ENCODE measurements around the gene CAV1.
"Not testable (repeated sequence)": the region's sequence is repeated elsewhere in the genome, so short reads cannot be mapped to it uniquely, and the experiment has no call there.

The CAV1 gene

DNA sequence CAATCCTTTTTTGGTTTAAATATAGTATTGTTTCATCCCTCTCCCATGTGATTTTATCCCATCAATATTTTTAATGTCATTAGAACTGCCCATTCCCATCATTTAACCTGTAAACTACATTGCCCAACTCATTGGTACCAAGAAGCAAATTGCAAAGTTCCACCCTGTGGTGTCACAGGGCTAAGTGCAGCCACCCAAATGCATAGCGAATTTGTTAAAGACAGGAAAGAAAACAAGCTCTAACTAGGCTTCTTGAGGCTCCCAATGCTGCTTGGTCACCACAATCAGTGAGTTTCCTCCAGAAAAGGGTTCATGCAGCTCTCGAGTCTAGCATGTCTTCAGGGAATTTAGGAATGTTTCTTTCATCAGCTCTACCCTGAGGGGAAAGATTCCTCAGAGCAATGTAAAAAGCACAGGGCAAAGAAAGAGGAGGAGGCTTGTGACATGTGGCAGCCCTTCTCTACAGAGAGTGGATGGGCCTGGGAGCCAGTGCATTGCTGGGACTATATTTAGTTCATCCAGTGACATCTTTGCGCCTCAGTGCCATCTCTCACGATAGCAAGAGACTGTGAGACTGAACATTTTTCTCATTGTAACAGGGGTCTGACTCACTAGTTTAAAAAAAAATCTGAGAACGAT, 58.1 kb downstream of the CAV1 start:
- no peak for DNase-seq (ENCODE audit: low read depth)

DNA sequence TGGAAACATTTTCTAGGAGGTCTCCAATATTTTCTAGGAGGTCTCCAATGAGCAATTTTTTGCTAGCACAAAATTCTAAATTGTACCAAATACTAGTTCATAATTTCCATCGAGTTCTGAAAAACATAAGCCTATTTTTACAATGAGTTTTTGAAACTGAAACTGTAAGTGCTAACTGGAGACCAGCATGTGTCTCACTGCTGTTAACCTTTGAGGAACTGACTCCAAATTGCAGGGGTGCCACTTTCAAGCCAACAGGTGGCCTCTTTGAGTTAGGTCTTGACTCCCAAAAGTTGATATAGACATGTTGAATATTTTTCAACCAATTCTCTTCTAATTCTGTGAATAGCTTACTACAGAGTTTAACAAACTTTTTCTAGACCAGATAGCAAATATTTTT, 58.8 kb downstream of the CAV1 start:
- DNase-seq (ENCODE audit: low read depth), result no peak

DNA sequence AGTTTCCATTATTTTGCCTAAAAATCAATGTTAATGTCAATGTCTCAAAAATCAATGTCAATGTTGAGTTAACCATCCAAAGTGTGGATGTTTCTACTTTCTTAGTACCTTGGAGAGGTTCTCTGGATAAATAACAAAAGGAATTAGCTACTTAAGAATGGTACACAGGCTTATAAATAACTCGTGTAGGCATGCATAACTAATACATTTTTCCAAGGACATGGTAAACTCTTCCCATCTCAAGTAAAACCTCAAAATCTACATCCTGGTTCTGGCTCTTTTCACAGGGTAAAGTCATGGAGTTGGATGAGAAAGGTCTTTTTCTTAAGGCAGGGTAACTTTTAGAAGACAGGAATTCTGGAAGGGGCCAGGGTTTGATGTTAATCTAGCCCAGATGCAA, 59.9 kb downstream of the CAV1 start:
- DNase-seq (ENCODE audit: low read depth), result no peak

DNA sequence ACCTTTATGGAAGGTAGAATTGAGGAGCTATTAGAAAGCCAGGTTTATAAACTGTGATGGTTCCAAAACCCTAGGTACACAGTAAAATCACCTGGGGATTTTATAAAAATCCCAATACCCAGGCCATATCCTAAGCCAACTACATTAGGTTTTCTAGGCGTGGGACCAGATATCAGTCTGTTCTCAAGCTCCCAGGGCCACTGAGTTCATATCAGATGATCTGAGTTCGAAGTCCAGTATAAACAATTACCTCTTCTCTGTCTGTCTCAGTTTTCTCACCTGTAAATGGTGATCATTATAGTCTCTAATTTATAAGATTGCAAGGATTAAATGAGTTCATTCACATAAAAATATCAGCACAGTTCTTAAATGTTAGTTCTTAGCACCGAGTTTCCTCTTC, 60.6 kb downstream of the CAV1 start:
- no peak for DNase-seq (ENCODE audit: low read depth)

DNA sequence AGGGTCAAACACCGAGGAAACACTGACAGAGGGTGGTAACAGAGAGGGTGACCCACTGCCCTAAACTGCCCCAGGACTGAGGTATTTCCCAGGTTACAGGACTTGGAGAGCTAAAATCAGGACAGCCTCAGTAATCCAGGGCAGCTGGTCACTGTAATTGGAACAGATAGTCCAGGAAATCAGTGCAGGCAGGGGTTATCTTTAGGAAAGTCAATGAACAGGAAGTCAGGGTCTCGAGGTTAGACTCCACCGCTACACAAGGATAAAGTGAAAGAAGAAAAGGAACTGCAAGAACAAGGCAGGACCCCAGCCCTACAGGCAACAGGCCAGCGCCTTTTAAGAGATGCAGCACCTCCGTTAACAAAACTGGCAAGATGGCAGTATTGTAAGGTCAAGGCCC, 61.1 kb downstream of the CAV1 start:
- DNase-seq (ENCODE audit: low read depth), result no peak

DNA sequence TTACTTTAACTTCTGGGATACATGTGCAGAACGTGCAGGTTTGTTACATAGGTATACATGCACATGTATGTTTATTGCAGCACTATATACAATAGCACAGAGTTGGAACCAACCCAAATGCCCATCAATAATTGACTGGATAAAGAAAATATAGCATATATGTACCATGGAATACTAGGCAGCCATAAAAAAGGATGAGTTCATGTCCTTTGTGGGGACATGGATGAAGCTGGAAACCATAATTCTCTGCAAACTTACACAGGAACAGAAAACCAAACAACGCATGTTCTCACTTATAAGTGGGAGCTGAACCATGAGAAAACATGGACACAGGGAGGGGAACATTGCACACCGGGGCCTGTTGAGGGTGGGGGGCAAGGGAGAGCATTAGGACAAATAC, 62.4 kb downstream of the CAV1 start:
- DNase-seq (ENCODE audit: low read depth), result not testable (repeated sequence)

DNA sequence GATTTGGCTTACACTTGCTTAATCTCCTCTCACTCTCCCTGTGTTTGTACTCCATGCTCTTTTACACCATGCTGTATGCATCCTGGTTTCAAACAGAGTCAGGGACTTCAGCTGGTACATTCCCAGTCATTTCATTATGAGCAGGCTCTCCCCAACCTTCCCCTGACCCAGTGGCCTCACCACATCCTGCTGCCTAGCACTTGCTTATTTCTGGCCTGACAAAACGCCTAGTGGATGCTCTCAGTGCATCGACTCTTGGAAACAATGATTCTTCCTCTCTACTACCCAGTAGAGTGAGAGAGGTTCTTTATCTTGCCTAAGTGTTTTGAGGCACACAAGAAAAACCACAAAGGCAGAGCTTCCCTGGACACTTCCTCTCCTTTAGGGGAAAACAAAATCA, 63.4 kb downstream of the CAV1 start:
- no peak for DNase-seq (ENCODE audit: low read depth)

DNA sequence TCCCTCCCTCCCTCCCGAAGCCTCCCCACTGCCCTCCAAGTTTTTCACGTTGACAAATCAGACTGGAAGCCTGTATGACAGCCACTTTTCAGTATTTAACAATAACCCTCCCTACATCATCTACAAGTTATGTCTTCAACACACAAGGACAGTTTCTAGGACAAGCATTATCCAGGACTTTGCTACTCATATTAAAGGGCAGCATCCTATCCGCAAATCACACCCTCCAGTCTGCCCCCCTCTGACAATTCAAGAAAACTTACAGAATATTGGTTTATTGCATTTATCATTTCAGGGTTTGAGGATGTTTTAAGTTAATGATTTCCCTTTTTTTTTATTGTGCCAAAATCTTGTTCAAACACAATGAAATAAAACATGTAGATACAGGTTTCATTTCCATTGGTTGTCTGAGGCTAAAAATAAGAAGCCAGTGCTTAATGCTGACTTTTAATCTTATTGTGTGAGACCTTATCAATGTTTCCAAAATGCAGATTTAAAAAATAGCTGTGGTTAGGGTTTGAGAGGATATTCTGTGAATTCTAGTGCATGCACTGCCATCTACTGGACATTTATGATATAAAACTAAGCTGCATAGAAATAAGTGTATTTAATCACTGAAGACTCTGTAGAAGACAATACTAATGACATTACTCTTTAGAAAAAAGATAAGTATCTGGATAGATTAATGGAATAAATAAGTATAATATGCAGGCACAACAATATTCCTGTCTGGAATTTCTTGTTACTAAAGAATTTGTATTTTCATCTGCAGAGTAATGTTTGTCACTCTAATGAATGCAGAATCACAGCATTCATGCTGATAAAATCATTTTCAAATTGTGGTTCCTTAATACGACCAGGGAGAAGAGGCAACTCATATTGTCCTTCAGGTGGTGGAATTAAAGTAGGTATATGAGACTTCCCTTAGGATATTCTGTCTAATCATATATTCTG, 64.1 kb downstream of the CAV1 start:
- DNase-seq (ENCODE audit: low read depth), result no peak

DNA sequence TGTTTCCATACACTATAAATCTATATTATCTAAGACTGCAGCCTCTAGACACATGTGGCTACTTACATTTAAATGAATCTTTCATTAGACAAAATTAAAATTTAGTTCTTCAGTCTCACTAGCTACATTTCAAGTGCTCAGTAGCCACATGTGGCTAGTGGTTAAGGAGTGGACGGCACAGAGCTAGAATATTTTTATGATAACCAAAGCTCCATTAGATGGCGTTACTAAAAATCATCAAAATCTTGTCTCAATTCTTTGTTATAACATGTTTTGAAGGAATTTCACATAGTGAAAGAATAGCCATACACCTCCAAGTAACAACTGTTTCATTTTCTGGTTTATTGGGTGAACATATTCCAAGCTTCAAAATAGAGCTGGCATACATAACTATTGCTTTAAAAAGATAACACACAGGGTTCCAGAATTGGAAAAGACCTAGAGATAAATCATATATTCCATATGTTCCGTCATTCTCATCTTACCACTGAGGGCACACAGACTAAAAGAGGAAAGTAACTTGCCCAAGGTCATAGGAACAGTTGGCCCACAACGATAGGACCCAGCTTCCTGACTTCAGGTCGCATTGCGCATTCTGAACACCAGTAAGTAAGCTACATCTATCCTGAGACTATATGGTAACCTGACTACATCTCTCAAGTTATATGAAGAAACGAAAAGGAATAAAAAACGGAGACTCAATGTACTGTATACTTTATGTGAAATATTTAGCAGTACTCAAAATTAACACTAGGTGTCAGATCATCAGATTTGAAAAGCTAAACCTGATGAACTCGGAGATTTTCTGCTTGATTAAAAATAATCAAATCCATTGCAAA, 66.6 kb downstream of the CAV1 start:
- DNase-seq (ENCODE audit: low read depth), result no peak

DNA sequence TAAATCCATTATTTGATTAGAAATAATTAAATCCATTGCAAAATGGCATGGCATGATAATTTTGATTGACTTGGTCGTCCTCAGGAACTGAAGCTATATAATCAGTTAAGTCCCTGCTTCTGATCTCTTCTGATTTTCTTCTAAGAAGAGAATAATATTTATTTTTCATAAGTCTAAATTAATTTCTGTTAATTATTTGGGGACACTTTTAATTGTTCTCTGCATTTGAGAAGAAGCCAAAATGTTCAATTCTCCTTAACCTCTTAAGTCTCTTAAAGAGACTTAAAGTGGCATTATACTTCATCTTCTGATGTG, 67.2 kb downstream of the CAV1 start:
- DNase-seq (ENCODE audit: low read depth), result no peak

DNA sequence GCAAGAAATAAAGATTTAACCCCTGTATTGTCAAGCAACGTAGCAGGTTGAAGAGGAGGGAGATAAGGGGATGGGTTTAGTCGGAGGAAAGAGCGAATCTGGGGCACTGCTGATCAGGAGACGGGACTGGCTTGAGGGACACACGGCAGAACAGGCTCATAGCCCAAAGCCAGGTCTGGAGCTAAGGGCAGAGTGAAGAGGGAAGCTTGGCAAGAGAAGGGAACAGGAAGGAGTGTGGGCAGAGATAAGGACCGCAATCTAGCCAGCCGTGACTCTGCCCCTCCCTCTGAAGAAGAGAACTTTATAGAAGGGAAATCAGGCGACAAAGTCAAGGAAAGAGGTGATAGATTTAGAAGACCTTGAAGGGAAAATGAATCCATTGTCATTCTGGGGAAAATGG, 67.6 kb downstream of the CAV1 start:
- no peak for DNase-seq (ENCODE audit: low read depth)

DNA sequence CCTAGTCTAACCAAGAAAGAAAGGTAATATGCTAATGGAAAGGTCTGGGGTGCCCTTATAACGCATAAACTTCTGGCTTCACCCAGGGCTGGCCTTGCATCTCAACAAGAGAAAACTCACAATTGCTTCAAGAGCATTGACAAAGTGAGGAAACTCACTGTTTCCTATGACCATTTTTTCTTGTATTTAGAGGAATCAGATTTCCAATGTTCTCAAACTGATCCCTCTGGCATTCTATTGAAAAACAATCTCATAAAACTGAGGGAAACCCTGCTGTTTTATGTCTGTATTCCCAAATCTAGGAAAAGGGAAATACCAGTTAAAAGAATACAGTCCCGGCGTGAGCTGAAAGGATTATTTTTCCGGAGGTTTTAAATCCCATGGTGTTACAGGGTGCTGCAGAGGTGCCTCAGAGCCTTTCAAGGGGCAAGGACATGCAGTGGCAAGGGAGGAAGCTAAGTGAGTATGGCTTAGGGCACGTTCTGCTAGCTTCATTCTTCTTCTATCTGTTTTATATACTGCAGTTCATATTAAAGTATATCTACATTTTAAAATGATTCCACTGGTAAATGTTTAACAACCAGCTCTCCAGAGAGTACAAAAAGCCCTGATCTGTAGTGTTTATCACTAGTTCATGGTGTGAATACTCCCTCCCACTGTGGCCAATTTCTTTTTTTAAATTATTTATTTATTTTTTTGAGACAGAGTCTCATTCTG, 68.7 kb downstream of the CAV1 start:
- DNase-seq (ENCODE audit: low read depth), result no peak

DNA sequence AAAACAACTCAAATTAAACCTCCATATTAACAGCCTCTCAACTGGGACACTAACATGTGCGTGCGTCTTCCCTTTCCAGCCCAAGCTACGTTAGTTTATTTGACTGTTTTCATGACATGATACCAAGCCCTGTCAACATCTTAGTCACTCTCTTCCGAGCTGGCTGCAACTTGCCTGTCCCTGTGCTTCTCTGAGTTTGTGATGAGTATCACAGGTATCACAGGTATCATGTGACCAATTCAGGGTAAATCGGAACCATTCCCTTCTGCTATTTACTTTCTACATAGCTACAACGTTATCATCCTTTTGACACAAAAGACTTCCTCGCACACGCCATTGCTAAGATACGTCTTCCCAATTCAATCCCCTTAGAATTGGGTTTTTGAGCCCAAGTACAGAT, 70.2 kb downstream of the CAV1 start:
- no peak for DNase-seq (ENCODE audit: low read depth)

DNA sequence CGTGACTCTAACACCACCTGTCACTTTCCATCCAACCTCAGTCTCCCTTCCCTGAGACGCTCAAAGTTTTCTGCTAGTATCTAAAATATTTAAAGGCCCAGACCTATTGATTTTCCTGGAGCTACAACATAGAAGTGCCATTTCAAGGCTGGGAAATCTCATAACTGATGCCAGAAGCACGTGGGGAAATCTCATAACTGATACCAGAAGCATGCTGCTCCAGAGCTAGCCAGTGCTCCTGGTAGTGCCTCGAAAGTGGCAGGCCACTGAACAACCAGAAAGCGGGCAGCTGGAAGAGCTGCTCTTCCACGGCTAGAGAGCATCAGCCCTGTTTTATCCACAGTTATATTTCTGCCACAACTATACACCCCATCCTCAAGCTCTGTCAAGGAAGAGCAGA, 72.5 kb downstream of the CAV1 start:
- no peak for DNase-seq (ENCODE audit: low read depth)

DNA sequence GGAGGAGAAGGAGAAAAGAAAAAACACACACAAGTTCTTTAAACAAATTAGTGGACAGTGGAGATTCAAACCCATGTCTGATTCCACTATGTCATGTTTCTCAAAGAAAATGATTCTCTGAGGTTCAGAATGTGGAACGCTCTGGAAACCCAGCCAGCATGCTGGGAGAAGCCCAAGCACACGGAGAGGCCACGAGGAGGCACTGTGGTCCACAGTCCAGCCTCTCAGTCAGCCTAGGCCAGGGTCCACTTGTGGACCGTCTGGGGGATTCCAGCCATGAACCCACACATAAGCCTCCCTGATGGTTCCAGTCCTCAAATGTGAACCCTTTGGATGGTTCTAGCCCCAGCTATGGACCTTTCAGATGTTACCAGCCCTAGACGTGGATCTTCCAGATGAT, 73.4 kb downstream of the CAV1 start:
- DNase-seq (ENCODE audit: low read depth), result no peak

DNA sequence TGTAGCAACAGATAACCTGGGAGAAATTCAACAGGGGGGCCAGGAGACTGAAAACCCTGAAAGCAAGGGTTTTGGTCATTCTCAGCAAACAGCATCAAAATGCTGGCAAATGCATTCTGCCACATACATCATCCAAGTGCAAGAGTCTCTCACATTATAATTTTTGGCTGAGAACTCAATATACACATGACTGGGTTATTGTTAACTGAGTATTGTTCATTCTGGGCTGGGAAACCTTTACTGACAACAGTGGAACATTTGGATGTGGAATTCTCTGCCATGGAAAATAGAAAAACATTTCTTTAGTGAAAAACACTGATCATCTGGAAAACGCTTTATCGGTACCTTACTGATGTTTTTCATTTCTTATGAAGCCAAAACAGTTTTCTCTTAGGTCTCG, 74.0 kb downstream of the CAV1 start:
- no peak for DNase-seq (ENCODE audit: low read depth)

DNA sequence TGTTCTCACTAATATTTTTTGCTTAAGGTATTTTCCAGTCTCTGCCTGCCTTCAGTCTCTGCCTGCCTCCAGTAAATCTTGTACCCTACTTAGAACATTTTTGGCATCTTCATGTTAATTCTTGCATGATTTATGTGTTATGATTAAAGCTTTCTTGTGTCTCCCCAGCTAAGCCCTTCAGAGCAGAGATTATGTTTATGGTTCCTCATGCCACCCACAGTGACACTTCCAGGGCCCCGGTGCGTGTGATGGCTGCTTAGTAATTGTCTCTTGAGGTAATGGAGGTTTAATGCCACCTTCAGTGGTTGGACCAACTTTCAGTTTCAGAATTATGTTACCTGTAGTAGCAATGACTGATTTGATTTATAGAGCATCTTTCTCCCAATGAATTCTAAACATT, 76.6 kb downstream of the CAV1 start:
- no peak for DNase-seq (ENCODE audit: low read depth)

DNA sequence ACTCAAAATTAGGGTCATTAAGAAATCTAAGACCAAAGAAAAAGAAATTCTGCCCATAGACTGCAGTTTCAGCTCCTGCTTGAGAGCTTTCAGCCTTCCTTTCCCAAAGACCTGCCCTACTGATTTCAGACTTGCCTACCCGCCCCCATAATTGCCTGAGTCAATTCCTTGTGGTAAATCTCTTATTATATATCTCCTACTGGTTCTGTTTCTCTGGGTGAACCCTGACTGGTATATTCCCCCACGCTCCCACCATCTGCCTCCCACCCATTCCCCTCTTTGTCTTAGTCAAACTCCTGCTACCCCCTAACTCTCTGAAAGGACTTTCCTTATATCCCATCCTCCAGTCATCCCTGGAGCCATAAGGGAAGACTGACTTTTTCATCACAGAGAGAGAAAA, 82.5 kb downstream of the CAV1 start:
- DNase-seq (ENCODE audit: low read depth), result no peak

DNA sequence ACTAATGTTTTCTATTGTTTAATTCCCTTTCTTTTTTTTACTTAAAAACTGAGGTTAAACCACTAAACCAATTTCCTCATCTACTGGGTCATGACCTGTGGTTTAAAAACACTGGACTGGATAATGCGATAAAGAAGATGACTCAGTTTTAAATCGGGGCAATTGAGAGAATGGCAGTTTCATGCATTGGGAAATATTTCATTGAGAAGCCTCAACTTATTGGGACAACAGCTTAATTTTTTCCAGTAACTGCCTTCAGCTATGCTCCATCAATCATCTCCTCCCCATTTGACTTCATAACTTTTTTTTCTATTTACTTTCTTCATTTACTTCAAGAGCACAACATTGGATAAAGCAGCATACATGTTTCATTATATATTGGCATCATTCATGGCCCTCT, 85.4 kb downstream of the CAV1 start:
- no peak for DNase-seq (ENCODE audit: low read depth)

DNA sequence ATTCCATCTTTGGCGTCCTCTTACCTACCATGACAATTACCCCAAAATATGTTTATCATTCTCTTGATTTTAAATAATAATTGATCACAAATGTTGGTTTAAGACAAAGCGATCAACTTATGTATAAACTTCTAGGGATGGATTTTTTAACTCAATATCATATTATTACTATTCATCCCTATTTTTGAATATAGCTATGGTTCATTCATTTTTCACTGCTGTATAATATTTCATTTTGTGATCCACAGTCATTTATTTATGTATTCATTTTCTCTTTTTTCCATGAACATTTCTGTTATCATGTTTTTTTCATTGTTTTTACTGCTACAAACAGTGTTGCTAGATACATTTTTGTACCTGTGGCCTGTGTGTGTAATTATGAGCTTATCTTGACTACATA, 85.9 kb downstream of the CAV1 start:
- DNase-seq (ENCODE audit: low read depth), result no peak

Measured in stimulated activated CD8-positive, alpha-beta memory T cell treated with anti-CD3 and anti-CD28 coated beads, Interleukin-4, amount 100 ng/mL, for 24 hours (primary cell).